NCI-H82 treated with DMSO at 0.1 percent for 48 hours (cell line): ENCODE data around the gene SERPINA10.

Source experiments
- DNase-seq: peaks from one replicate; lab custom pipeline; 2025; ENCODE audit not compliant: unreplicated experiment; lab: John Stamatoyannopoulos, UW

The SERPINA10 gene, protein sequence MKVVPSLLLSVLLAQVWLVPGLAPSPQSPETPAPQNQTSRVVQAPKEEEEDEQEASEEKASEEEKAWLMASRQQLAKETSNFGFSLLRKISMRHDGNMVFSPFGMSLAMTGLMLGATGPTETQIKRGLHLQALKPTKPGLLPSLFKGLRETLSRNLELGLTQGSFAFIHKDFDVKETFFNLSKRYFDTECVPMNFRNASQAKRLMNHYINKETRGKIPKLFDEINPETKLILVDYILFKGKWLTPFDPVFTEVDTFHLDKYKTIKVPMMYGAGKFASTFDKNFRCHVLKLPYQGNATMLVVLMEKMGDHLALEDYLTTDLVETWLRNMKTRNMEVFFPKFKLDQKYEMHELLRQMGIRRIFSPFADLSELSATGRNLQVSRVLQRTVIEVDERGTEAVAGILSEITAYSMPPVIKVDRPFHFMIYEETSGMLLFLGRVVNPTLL

DNA sequence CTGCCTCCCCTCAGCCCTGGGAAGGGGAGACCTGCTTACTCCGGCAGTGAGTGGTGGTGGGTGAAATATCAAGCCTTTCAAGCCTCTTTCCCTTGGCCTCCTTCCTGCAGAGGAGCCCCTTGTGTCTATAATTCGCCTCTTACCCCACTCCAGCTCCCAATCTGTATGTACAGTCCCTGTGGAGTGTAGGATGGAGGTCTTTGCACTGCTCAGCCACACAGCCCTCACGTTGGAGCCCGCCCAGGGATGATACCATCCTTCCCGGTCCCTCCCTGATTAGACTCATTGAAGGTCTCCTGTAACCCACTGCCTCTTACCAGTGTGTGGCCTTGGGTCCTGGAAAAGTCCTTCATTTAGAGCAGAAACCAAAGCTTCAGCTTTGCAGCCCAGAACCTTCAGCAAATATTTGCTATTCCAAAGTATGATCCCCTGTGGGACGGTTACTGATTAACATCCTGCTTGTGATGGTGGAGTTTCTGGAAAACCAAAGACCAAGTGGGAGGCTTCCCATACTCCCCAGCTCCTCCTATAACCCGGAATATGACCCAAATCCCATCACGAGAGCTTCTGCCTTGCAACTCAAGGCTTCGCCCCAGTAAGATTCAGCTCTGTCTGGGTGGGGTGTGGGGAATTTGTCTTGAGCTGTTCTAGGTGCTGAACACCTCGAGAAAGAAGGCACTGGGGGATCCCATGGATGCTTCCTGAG, at the start of gene SERPINA10:
SERPINA10 (minus strand) TSS at position 397 of the 706 bp plus-strand sequence. CDS start 2,675 bp downstream, outside the sequence.
- DNase-seq, result no peak

DNA sequence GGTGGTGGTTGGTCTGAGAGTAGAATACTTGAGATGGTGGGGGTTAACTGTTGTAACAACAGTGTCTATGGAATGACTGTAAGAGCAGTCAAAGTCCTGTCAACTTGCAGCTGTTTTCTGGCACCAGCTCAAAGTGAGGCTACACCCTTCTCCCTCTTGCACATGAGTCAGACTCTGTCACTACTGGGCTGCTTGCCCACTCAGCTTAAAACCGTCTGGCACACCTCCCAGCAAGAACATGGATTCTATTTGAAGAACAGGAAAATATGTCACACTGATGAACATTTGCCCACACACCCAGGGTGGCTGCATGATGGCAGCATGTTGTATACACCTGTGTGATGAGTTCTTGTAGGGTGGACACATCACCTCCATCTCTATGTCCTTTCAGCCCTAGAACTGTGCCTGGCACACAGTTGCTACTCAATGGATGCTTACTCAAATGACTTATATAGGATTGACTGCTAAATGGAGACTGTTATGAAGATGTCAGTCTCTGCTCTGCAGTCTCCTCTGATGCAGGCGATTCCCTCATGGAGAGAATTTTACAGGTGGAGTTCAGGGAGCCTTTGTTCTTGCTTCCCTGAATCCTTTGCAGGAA, 49.4 kb upstream of the SERPINA10 start:
- DNase-seq, result no peak

DNA sequence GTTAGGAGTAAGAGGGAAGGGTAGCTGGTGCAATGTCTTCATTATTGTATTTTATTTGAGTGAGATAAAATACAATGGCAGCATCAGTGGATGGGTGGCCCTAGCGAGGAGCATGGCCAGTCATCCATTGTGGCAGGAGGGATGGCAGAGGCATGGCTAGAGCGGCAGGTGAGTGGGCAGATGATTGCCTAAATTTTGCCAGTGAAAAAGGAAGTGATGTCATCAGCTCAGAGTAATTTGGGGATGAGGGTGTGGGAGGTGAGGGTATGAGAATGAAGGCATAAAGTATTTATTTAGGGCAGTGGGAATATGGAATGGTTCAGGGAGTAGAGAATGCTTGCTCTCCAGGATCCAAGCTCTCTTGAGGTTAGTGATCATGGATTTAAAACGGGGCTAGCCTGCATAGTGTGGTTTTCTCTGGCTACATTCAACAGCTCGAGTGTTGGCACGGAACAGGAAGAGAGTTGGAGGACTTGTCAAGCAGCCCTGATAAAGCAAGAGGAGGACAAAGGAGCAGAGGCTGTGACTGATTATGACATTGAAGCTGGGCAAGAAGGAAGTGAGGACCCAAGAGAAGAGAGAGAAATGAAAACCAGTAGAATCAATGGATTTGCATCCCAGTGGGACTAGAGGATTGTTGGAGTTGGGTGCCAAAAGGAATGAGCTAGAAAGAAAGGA, 48.7 kb upstream of the SERPINA10 start:
- DNase-seq, result no peak

DNA sequence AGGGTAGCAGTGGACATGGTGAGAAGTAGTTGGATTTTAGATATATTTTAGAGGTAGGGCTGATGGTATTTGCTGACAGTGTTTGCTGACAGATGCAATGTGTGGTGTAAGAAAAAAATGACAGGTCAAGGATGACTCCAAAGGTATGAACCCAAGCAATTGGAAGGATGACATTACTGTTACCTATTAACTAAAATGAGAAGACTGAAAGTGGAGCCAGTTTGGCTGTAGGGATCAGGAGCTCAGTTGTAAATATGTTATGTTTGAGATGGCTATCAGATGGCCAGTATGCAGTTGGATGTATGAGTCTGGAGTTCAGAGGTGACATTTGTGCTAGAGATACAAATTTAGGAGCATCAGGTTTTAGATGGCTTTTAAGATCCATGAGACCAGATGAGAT, 47.5 kb upstream of the SERPINA10 start:
- no peak for DNase-seq

DNA sequence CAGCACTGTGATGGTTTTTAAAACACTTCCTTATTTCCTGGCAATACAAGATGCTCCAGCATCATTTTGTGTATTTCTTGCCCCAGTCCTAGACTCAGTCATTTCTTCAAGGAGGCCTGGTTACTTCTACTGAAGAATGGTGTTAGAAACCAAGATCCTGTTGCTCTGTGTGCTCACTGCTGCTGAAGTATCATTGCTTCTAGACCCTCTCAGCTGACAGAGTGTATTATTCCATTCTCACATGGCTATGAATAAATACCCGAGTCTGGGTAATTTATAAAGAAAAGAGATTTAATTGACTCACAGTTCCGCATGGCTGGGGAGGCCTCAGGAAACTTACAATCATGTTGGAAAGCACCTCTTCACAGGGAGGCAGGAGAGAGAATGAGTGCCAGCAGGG, 45.0 kb upstream of the SERPINA10 start:
- DNase-seq, result no peak

DNA sequence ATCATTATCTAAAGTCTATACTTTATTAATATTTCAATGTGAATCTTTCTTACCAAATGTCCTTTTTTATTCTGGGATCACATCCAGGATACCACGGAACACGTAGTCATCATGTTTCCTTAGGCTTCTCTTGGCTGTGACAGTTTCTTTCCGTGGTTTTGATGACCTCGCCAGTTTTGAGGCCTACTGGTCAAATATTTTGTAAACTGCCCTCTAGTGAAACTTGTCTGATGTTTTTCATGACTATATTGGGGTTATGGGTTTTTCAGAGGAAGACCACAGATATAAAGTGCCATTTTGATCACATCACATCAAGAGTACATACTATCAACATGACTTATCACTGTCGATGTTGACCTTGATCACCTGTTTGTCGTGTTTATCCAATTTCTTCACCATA, 44.2 kb upstream of the SERPINA10 start:
- DNase-seq, result no peak

DNA sequence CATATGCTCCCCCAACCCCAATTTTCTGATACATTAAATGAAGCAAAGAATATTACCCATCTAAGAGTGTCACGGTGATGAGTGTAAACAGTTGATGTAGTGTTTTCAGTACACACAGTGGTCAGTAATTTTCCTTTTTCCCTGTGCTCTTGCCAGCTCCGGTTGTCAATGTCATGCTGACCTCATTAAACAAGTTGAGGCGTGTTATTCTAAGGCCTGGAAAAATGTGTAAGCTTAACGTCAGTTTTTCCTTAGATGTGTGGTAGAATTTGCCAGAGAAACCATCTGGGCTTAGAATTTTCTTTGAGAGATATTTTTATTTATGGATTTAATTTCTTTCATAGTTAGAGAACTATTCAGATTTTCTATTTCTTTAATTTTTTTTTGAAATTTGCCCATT, 41.8 kb upstream of the SERPINA10 start:
- no peak for DNase-seq

DNA sequence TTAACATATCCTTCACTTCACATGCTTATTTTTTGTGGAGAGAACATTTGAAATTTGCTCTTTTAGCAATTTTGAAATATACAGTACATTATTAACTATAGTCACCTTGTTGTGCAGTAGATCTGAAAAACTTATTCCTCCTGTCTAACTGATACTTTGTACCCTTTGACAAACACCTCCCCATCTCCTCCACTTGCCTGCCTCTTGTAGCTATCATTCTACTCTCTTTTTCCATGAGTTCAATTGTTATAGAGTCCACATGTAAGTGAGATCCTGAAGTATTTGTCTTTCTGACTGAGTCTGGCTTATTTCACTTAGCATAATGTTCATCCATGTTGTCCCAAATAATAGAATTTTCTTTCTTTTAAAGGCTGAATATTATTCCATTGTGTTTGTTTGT, 39.5 kb upstream of the SERPINA10 start:
- no peak for DNase-seq

DNA sequence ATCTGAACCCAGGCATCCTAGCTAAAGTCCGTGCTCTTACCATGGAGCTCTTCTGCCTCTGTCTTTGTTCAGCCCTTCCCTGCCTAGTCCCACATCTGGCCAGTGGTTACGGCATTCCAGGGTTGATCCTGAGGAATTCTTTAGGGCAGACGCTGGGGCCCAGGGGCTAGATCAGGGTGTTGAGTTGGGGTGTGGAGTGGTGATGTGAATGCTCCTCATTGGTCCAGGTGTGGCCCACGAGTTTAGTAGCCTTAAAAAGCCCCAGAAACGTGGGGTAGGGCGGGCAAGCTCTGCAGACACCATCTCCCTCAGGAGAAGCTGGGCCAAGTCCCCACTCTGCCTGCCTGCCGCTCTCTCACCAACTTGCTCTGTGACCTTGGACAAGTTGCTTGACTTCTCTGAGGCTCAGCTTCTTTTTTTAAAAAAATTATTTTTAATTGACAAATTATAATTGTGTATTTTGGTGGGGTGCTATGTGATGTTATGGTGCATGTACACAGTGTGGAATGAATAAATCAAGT, 39.1 kb upstream of the SERPINA10 start:
- no peak for DNase-seq

DNA sequence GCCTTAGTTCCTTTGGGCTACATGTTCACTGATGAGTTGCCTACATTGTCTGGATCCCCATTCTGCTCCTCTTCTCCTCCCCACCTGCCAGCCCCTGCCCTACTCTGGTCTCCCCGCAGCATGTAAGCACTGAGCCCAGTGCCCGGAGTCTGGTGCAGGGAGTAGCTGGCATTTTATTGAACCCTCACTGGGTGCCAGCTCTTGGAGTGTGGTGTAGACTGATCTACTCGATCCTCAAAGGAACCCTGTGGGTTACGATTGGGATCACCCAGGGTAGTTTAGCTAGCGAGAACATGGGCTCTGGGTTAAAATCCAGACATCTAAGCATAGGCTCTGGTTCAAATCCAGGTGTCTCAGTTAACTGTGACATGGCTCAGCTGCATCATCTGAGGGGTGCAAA, 38.4 kb upstream of the SERPINA10 start:
- no peak for DNase-seq

DNA sequence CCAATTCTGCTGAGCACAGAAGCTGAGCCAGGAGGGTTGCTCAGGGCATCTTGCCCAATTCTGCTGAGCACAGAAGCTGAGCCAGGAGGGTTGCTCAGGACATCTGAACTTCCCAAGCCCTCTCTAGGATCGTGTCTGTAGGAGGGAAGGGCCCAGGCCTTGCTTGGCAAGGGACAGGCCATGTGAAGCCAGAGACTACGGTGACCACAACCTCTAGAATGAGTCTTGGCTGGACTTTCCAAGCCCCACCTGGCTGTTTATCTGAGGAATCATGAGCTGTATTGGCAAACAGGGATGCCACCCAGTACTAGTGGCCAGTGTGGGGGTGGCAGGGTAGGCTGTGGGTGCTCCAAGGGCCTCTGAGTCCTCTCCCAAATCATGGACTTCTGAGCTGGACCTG, 37.8 kb upstream of the SERPINA10 start:
- no peak for DNase-seq

DNA sequence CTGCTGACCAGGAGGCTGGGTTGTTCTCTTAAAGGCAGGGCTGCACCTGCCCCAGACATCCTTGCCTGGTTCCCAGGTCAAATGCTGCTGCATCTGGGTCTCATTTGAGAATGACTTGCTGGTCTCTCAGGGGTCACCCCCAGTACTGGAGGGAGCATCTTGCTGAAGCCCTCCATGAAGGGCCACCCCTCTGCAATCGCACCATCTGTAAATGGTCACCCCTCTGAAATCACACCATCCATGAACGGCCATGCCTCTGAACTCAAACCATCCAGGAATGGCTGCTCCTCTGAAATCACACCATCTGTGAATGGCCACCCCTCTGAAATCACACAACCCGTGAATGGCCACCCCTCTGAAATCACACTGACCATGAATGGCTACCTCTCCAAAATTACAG, 37.4 kb upstream of the SERPINA10 start:
- no peak for DNase-seq

DNA sequence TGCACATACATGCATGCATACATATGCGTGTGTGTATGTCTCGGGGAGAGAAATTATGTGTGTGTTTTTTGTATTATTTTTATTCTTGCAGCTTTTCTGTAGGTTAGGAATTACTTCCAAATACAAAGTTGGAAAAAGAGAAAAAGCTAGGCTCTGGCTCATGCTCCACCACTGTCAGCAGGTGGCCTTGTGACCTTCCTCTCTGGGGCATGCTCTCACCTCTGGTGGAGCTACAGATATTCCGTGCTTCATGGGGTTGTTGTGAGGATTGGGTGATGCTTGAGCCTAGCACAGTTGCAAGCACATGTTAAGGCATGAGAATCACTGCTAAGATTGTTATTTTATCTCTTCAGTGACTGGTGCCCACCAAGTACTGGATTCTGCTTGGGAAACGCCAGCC, 36.8 kb upstream of the SERPINA10 start:
- no peak for DNase-seq

DNA sequence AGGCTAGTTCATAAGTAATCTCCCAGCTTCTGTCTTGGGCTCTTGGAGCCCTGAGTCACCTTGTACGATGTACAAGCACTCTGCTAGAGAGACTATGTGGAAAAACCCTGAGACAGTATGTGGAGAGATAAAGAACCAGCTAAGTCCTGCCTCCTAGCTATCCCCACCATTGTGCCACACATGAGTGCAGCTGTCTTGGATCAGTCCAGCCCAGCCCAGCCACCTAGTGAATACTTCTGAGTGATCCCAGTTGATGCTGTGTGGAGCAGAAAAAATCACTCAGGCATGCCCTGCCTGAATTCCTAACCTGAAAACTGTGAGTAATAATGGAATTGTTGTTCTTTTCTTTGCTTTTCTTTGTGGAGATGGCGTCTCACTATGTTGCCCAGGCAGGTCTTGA, 35.1 kb upstream of the SERPINA10 start:
- DNase-seq, result no peak

DNA sequence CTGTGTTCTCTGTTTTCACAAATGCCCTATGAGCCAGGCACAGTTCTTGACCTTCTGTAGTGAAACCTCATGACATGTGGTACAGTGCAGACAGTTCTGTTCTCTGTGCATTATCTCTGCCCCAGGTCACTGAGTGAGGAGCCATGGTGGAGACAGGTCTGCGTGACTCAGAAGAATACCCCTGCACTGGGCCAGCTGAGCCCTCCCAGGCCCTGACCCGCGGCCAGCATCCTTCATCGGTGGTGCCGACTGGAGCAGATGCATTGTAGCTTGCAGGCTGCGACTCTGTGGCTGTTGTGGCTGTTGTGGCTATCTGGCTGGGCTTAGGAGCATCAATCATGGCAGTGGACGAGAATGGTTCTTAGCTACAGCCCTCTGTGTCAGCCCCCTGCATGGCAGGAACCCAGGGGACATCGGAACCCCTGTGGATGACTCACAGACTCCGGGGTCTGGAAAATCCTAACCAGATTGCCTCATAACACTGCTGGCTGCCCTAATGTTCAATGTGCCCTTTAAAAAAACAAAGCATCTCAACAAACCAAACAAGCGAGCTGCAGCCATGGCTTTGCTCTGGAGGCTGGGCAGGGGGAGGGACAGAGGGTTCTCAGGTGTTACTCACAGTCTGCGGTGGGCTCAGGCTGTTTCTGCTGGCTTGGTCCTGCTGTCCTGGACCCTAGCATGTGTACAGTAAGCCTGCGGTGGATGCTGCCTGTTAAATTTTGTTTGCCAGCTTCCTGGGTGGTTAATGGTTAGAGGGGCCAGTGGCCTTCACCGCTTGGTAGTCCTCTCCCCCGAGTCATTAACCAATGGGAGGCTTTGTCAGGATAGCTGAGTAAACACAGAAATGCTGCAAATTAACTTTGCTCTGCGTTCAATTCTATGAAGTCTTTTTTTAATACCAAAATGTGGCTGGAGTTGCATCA, 29.8 kb upstream of the SERPINA10 start, which contains the start of gene SERPINA6:
SERPINA6 (minus strand) TSS at position 689 of the 923 bp plus-strand sequence. CDS start 8,688 bp downstream, outside the sequence.
- DNase-seq, result no peak

DNA sequence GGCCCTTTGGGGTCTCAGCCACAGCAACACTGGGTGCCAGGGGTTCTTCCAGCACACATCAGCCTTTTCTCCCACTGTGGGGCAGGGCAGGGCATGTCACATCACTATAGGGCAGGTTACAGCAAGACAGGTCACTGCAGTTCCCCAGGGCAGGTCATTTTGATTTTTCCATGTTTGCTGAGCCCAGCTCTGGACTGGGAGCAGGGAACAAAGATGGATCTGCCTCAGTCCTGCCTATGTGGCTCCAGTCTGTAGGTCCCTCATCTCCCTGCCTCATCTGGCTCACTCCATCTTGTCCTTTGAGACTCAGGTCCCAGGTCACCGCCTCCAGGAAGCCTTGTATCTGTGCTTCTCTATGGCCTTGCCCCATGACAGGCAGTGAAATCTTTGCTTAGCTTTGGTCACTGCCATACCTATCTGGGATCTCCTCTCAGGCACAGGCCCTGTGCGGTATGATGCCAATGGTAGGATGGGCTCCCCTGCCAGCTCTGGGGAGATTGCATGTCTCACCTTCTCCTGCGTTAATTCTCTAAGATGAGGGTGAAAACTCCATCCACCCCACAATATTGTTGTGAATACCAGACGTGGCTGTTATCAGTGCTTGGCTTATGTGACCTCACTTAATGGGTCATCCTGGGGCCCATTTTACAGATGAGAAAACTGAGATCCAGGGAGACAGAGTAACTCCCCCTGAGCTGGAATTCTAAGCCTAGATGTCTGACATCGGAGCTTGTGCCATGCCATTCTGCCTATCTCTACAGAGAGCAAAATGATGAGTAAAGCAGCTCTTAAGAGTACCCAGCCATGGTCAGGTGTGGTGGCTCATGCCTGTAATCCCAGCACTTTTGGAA, 28.6 kb upstream of the SERPINA10 start:
- no peak for DNase-seq

DNA sequence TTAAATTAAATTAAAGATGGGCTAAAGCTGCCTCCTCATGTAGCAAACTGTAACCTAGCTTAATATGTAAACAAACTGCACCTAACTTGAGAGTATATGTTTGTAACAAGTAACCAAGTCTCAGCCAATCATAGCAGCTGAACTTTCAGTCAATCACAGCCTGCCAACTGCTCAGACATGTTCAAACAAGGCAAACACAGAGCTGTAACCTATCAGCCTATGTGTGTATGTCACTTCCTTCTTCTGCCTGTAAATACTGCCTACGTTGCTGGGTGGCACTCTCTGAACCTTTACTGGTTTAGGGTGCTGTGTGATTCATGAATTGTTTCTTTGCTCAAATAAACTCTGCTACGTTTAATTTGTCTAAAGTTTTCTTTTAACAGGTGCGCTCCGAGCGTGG, 27.2 kb upstream of the SERPINA10 start:
- no peak for DNase-seq

DNA sequence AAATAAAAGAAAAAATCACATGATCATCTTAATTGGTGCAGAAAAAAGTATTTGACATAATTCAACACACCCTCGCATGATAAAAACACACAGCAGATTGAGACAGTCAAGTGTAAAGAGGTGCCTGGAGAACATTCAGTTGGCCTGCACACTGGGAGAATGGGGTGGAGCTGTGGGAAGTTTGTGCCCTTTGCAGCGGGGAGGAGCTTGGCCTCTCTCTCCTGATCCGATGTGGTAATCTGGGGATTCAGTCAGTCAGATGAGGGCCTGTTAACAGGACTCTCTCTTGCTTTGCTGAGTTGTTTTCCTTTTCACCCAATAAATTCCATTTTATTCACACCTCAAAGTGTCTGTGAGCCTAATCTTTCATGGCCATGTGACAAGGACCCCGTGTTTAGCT, 24.2 kb upstream of the SERPINA10 start:
- no peak for DNase-seq

DNA sequence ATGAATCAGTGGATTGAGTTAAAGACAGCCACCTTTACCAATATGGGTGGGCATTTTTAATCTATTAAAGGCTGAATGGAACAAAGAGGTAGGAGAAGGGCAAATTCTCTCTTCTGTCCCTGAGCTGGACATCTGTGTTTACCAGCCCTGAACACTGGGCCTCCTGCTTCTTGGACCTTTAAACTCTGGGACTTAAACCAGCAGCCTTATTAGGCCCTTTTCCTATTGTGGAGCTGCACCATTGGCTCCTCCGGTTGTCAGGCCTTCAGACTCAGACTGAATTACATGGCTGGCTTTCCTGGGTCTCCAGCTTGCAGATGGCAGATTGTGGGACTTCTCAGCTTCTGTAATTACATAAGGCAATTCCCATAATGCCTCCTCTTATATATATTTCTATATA, 23.6 kb upstream of the SERPINA10 start:
- no peak for DNase-seq
